Peyer's patch (tissue), 4 donors: ENCODE data around the gene HYAL1.

Source experiments
- CTCF ChIP-seq, 6 experiments: fragments of 450-650 bp in 4 of 6; fragments of 200-600 bp in 2 of 6; sonication (generic) in 1 of 6; IDR thresholded peaks; one replicate each; pipeline ENCODE4 v1.5.1; 2017 to 2019; ENCODE audit warnings: antibody characterized with exemption in 6 of 6, mild to moderate bottlenecking in 3 of 6, moderate library complexity in 1 of 6
- POLR2A ChIP-seq, 2 donors: fragments of 450-650 bp; IDR thresholded peaks; one replicate each; pipeline ENCODE4 v1.5.1; 2017; ENCODE audit warnings: antibody characterized with exemption in 2 of 2, mild to moderate bottlenecking in 2 of 2, moderate library complexity in 2 of 2

GRCh38 chr3:50293079-50293801 is 10.1 kb downstream of the HYAL1 start:
- TF ChIP-seq POLR2A (IDR thresholded peaks at IDR 0.05) (no peak), CTCF (IDR thresholded peaks at IDR 0.05) (no peak)
